Measurements from ENCODE around the gene ARHGAP15. TPM values are rescaled to one million over a fixed set of nuclear protein-coding genes. Genes with fewer than 3 reads are reported as not detected.

The ARHGAP15 gene
- total and polyA plus RNA-seq, 3 donors from 2014 or later: 2.2 to 15.0 (median 7.7) TPM

GRCh38 chr2:143284087-143284675, 155.0 kb downstream of the ARHGAP15 start:
- DNase-seq: peak; percentile 35
- intact Hi-C loops (cut with DNase I; ENCODE audit: low total_unique reads): no loop called here
- H3K9me3 ChIP-seq: no peaks in the 10 kb centered on the region
- no peaks in the 10 kb centered on the region for H3K4me1 ChIP-seq
- H3K27ac ChIP-seq: no peak overlapping the region
- 48 to 51% methylated on average over 7 of the region's 7 CpGs for WGBS, 2 donors
- H3K36me3 ChIP-seq (ENCODE audit: low read depth, missing control alignments): no peaks in the 10 kb centered on the region
- TF ChIP-seq CTCF (IDR thresholded peaks at IDR 0.05) (peak in 2 of 3 experiments; percentile 54 to 66), POLR2A (IDR thresholded peaks at IDR 0.05) (no peak)
- no peaks in the 10 kb centered on the region for H3K27me3 ChIP-seq
- H3K4me3 ChIP-seq: no peak overlapping the region

- no peaks in the 10 kb centered on the region for H3K9me3 ChIP-seq
- no peak for DNase-seq
- no peak overlapping the region for H3K4me3 ChIP-seq
- intact Hi-C loops (cut with DNase I; ENCODE audit: low total_unique reads): no loop called here
- no peaks in the 10 kb centered on the region for H3K36me3 ChIP-seq (ENCODE audit: low read depth, missing control alignments)
- TF ChIP-seq CTCF (IDR thresholded peaks at IDR 0.05) (no peak), POLR2A (IDR thresholded peaks at IDR 0.05) (no peak)
- H3K27ac ChIP-seq: no peak overlapping the region
- H3K4me1 ChIP-seq: no peaks in the 10 kb centered on the region
- H3K27me3 ChIP-seq: no peaks in the 10 kb centered on the region
These were observed 159.8 kb downstream of the ARHGAP15 start for GRCh38 chr2:143289025-143289424.

- DNase-seq: no peak
- Histone ChIP-seq H3K36me3 (ENCODE audit: low read depth, missing control alignments) (no peaks in the 10 kb centered on the region), H3K27me3 (no peaks in the 10 kb centered on the region), H3K27ac (no peak overlapping the region), H3K4me3 (no peak overlapping the region), H3K9me3 (no peaks in the 10 kb centered on the region), H3K4me1 (no peaks in the 10 kb centered on the region)
- 63 to 74% methylated on average over 5 of the region's 5 CpGs for WGBS, 2 donors
- no peak for TF ChIP-seq POLR2A (IDR thresholded peaks at IDR 0.05)
- no peak for TF ChIP-seq CTCF (IDR thresholded peaks at IDR 0.05)
- intact Hi-C loops (cut with DNase I; ENCODE audit: low total_unique reads): no loop called here
These were observed 161.0 kb downstream of the ARHGAP15 start for GRCh38 chr2:143290221-143290620.

- no peaks in the 10 kb centered on the region for H3K4me1 ChIP-seq
- no peaks in the 10 kb centered on the region for H3K27me3 ChIP-seq
- TF ChIP-seq CTCF (IDR thresholded peaks at IDR 0.05): no peak
- TF ChIP-seq POLR2A (IDR thresholded peaks at IDR 0.05): no peak
- 94 to 98% methylated on average over 1 of the region's 1 CpG for WGBS, 2 donors
- no peak overlapping the region for H3K4me3 ChIP-seq
- intact Hi-C loops (cut with DNase I; ENCODE audit: low total_unique reads): no loop called here
- no peak for DNase-seq
- no peaks in the 10 kb centered on the region for H3K36me3 ChIP-seq (ENCODE audit: low read depth, missing control alignments)
- H3K27ac ChIP-seq: no peak overlapping the region
- no peaks in the 10 kb centered on the region for H3K9me3 ChIP-seq
These were observed 164.8 kb downstream of the ARHGAP15 start for GRCh38 chr2:143294068-143294467.

GRCh38 chr2:143296089-143296488, 166.9 kb downstream of the ARHGAP15 start:
- H3K36me3 ChIP-seq (ENCODE audit: low read depth, missing control alignments): no peaks in the 10 kb centered on the region
- TF ChIP-seq CTCF (IDR thresholded peaks at IDR 0.05) (no peak), POLR2A (IDR thresholded peaks at IDR 0.05) (no peak)
- intact Hi-C loops (cut with DNase I; ENCODE audit: low total_unique reads): no loop called here
- no peaks in the 10 kb centered on the region for H3K4me1 ChIP-seq
- H3K27ac ChIP-seq: no peak overlapping the region
- WGBS, 2 donors: 84 to 91% methylated on average over 3 of the region's 3 CpGs
- H3K27me3 ChIP-seq: no peaks in the 10 kb centered on the region
- H3K4me3 ChIP-seq: no peak overlapping the region
- H3K9me3 ChIP-seq: no peaks in the 10 kb centered on the region
- DNase-seq: no peak
